HG02981 (cell line): ENCODE measurements around the gene SULF2.

Experiments
- ATAC-seq: cut with Tn5 transposase; IDR thresholded peaks from one replicate; pipeline ENCODE4 v1.9.1; 2021; ENCODE audit warnings: mild to moderate bottlenecking, moderate library complexity; ENCODE audit not compliant: unreplicated experiment

SULF2 gene

DNA sequence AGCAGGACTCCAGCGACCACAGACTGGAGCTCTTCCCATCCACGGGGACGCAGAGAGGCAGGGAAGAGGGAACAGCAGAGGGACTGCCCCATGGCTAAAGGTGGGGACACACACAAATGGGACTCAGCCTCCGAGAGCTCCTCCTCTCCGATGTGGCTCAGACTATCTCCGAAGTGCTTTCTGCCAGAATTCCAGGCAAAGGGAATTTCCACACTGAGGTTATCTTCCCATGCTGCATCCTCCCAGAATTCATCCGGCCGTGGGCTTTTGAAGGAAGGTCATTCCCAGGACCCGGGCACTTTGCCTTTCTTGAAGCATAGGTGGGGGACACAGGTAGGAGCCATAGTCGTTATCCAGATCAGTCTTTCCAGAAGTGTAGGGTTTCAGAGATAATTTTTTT, 67.9 kb downstream of the SULF2 start:
- no peak for ATAC-seq

DNA sequence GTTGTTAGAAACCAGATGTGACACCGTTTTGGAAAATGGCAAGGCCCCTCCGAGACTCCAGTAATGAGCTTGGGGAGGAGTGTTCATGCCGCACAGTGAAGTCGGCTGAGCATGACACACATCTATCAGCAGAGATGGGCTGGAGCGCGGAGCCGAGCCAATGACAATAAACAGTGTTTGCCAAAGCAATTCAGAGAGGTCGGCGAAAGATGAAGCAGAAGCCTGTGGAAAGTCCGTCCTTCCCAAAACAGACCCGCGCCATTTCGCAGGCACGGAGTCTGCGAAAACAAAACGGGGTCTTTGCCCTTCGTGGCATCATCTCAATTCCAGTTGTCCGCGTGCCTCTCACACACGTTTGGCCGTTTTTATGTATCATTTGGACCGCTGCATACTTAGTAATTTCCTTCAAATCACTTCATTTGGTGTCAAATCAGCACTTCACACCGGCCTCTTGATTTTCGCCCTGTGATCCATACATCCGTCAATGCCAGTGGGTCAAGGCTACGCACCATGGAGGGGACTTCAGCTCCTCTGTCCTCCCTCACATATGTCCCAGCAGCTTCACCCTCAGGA, 71.3 kb downstream of the SULF2 start:
- no peak for ATAC-seq

DNA sequence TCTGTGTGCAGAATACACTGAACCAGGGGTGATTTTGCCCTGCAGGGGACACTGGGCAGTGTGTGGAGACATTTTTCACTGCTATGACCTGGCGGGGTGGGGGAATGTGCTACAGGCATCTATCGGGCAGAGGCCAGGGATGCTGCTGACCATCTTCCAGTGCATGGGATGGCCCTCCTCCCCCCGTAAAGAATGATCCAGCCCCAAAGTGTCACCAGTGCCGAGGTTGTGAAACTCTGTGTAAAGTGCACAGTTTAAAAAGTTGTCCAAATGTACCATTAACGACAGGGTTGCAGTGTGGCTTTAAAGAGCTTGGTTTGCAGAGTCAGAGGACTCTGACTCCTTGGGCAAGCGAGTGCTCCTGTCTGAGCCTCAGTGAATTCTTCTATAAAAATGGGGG, 72.1 kb downstream of the SULF2 start:
- no peak for ATAC-seq

DNA sequence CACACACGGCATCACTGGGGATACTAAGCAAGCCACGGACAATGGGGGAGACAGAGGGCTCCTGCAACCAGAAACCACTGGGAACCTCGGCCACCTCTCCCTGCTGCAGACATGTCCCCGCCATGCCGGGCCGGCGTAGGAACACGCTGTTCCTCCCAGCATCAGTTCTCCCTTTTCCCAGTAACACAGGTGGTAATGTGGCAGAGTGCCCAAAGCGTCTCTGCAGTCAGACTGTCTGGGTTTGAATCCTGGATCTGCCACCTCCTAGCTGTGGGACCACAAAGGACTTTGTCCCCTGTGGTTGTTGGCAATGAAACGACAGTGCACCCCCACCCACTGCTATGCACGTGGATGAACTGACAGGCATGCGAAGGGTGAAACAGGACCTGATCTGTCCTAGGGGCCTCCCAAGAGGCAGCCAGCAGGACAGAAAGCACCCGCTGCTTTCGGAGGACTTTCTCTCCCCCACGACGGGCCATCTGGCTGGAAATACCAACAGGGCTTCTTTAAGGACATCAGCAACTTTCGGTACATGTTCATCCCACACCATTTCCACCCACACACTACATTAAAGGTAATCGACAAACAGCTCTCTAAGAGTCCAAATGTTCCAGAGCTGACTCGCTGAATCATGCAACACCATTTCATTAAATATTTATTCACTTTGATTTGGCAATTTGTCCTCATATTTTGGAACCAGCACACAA, 74.1 kb downstream of the SULF2 start:
- ATAC-seq: no peak

DNA sequence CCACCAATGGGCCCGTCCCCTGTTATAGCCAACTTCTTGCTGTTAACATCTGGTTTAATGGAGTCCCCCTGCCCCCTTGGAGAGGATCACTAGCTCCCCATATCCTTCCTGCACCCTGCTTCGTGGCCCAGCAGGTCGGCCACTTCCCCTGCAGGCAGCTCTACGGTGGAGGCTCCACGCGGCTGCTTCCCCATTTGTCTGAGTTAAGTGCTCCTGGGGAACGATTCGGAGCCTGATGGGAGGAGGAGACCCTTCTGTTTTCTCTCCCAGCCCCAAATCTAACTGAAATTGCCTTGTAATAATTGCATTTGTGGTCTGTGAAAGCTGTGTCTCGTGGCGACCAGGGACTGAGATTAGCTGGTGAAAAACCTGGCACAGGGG, 74.6 kb downstream of the SULF2 start:
- no peak for ATAC-seq

DNA sequence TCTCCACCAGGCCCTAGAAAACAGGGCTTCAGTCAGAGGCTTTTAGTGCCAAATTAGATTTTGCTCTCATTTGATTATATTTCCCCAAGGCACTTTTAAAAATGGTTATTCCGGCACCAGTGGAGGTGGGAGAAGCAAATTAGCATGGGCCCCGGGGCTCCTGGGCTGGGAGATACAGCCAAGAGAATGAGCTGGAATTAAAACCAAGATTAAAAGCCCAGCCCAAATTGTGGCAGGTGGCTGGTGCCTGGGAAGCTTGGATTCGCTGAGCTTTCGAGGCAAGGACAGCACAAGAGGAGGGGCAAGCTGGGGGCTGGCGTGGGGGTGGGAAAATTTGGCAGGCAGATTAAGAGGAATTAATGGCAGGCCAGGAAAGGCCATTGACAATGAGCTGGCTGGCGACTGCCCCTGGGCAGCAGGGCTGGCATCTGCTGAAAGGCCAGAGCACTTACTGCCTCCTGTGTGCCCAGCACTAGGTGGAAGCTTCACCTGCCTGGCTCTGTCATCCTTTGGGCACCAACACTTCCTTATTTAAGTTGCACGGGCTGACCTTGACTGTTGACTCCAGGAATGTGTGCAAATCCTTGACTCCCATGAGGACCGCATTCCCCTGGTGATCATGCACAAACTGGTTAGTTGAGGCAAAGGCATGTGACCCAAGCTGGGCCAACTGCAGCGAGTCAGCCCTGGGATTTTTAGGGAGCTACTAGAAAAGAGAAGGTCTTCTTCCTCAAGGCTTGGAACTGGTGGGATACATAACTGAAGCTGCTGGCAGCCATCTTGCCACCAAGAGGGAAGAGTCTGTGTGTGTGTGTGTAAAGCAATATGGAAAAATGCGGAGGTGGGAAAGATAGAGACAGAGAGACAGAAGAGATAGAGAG, 76.1 kb downstream of the SULF2 start:
- ATAC-seq: no peak

DNA sequence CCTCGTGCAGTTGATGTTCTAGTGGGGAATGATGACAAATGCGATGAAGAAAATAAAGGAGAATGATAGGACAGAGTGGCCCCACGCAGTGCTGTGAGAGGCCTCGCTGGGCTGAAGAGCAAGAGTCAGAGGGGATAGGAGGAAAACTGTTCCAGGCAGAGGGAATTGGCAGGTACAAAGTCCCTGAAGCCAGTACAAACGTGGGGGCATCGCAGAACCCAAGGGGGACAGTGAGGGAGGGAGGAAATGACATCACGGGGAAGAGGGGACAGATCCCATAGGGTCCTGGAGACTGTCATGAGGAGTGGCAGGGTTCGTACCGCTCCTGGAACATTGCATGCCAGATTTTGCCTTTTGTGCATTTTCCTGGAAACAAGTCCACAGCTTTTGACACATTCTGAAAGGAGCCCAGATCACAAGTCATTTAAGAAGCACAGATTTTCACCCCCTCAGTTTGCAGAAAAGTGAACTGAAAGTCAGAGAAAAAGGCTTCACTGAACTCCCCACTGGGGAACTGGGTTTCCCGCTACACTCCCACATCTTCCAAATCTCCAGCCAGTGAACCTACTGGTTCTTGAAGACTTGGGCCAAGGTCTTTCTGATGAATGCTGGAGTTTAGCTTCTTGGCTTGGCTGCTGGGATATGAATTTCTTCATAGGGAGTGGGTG, 77.0 kb downstream of the SULF2 start:
- no peak for ATAC-seq

DNA sequence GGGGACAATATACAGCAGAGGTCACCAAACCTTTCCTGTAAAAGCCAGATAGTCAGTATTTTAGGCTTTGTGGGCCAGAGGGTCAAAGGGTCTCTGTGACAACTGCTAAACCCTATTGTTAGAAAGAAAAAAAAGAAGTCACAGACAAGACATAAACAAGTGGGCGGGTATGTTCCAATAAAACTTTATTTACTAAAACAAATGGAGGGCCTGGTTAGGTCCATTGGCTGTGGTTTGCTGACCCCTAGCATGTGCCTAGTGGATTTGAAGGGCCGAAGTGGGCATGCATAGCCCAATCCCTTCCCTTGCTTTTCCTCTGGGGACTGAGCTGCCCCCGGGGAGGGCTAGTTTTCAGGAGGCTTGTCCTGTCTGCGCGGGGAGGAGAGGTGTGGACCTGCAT, 78.9 kb downstream of the SULF2 start:
- no peak for ATAC-seq

DNA sequence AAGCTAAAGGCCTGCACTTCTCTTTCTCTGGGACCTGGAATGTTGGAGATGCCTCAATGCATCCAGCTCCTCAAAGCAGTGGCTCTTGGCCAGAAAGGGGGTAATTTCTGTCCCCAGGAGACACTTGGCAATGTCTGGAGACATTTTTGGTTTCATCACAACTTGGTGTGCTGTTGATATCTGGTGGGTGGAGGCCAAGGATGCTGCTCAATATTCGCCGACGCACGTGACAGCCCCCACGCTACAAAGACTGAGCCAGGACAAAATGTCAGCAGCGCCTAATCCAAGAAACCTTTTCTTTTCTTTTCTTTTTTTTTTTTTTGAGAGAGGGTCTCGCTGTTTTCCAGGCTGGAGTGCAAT, 79.8 kb downstream of the SULF2 start:
- ATAC-seq: no peak

DNA sequence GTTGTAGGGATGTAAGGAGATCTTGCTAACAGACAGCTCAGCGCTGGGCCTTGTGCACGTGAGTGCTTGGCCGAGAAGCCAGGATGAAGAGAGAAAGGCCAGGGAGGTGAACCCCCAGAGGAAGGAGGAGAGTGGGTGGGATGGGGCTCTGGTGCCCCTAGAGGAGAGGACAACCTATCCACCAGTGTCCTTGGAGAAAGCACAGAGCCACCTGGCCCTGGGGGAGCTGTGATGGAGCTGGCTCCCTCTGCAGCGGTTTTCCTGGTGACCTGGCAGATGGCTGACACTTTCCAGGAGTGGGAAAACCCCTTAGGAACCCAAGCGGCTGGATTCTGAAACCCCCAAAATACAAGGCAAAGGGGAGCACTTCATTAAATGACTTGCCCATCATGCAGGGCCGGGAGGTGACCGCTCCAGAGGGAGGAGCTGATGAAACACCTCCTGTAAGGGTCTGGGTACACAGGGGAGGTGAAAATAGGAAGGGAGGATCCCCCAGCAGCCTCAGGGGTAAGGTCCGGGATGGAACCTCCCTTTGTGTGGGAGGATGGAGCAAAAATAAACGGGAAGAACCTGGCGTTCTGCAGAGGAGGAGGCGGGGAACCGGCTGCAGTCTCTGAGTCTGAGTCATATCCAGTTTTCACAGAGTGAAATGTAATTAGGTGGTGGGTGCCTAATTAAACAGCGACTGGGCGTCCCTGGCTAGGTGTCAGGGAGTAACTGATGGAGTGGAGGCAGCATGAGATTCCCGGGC, 80.4 kb downstream of the SULF2 start:
- ATAC-seq: no peak

DNA sequence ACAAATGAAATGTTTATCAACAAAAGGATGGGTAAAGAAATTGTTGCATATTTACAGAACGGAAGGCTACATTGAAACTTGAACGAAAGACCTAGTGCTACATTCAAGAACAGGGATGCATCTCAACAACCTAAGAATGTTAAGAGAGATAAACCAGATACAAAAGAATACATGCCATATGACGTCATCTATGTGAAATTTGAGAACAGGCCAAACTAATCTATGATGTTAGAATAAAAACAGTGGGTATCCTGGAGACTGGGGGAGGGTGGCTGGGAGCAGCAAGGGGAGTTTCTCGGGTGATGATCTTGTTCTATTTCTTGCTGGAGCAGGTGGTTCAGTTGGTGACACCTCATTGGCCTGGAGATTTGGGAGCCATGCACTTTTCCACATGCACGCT, 81.5 kb downstream of the SULF2 start:
- no peak for ATAC-seq

DNA sequence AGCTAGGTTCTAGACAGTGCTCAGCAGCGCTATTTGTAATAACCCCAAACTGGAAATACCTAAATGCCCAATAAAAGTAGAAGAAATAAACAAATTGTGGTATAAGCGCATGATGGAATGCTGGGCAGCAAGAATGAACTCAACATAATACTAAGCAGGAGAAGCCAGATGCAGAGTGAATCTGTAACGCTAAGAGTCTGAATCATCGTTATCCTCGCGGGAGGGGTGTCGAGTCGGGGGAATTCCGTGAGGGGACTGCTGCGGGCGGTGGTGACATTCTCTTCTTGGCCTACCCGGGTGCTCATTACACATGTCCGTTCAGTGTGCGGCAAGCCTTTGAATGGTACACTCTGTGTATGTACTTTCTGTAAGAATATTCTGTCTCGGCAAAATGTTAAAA, 83.7 kb downstream of the SULF2 start:
- no peak for ATAC-seq

DNA sequence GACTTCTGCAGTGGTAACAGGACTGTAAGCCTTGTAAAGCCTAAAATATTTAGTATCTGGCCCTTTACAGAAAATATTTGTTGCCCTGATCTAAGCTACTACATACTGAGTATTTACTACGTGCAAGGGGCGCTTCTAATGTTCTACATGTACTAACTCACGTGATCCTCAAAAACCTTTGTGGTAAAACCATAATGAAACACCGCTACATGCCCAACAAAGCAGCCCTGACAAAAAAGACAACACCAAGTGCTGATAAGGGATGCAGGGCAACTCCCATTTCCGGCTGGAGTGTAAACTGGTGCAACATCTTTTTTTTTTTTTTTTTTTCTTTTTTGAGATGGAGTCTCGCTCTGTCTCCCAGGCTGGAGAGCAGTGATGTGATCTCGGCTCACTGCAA, 85.0 kb downstream of the SULF2 start:
- no peak for ATAC-seq

DNA sequence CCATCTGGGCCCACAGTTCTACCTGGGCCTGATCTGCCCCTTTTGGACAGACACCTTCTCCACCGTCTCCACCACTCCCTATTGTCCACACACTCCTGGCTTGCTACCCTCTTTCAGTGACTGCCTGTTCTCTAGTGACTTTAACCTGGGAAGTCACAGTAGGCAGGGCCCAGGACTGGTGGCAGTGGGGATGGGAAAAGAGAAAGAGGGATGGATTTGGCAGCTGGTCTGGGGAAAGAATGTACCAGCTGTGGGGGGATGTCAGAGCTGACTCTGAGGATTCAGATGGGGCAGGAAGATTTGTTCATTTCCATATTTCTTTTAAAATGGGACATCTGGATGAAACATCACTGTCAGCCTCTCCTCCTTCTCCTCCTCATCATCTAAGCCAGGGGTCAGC, 85.5 kb downstream of the SULF2 start:
- no peak for ATAC-seq

DNA sequence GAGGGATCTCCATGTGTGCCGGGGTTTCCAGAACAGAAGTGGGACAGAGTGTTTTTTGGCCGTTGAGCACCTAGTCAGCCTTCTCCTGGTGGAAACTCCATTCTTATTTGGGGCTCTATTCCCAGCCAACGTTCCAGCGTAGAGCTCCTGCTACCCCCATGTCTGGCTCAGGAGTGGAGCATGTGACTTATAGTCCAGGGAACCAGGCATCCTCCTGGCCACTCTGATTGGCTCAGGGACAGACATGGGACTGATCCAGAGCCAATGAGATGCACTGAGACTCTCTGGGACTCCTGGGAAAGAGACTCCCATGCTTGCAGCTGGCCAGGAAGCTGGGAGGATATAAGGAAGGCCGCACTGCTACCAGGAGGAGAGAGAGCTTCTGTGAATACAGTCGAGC, 87.1 kb downstream of the SULF2 start:
- no peak for ATAC-seq

DNA sequence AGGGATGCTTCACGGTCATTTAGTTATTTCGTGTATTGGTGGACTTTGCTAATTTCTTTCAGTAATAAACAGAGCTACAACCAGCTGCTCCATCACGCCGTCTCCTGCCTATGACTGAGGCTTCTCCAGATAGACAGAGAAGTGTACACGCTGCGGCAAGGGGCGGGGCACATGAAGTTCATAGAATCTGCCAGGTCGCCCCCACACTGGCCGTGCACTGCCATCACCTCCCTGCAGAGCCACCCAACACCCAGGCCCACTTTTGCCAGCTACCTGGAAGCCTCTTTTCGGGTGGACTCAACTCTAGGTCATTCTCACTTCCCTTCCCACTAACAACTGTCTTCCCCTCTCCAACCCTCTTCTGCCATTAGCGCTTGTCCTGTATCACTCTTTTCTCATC, 88.4 kb downstream of the SULF2 start:
- ATAC-seq: no peak

DNA sequence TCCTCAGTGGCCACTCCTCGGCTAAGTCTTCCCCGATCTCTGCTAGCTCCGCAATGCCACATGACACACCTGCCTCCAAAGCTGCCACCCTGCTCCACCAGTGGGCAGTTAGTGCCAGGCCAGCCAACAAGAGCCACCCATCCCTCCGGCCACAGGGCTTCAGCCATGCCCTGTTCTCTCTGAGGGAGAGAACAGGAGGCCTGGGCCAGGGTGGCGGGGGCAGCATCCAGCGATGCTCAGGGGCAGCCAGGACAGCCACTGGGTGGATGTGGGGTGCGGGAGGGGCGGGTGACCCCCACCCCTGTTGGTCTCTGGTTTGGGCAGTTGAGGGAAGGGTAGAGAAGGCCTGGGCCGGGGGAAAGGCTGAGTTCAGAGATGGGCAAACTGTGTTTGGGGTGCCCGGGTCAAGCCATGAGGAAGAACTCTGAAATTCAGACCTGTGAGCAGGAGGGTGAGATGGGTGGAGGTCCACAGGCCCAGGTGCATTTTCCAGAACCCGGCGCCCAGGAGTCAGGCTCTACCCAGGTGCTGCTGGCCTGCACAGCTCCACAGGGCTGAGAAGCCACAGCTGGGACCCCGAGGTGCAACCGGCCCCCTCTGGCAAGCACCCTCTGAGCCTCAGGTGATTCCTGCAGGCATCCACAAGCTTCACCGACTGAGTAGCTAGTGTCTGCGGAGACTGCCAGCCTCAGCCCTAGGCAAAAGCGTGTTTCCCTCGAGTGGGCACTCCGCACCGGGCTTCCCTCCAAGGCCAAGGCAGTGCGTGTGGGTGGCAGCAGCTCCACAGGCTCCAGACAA, 91.1 kb downstream of the SULF2 start:
- no peak for ATAC-seq

DNA sequence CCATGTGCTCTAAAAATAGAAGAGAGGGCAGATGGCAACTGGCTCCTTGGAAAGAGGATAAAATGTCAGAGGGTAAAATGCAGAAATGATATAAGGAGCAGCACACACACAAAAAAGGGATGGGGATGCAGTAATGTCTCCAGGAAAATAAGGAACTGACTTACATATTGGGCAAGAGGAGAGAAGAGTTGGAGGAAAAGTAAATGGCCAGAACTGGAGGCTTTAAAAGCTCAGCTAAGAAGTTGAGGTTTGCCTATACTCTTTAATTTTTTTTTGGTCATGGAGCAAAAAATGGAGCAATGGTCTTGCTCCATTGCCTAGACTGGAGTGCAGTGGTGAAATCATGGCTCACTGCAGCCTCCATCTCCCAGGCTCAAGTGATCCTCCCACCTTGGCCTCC, 93.7 kb downstream of the SULF2 start:
- ATAC-seq: no peak

DNA sequence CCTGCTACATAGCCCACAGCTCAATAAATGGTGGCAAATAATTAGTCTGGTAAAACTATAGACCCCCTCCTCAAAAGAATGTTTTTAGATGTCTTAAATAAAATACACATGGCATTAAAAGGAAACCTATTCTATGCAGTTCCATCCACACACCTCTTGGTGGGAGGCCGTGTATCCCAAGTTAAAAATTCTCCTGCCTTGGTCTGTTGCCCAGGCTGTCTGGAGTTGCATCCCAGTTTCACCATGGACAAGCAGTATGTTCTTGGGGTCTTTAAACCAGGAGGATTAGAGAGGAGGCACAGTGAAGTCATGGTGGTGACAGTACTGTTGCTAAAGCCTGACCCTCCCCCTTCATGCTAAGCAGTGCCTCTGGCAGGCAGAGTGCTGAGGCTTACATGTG, 95.5 kb downstream of the SULF2 start:
- ATAC-seq: no peak
